ENCODE results near the gene RADIL. TPM values are rescaled to one million over a fixed set of nuclear protein-coding genes. Genes with fewer than 3 reads are reported as not detected.
"Not testable (repeated sequence)": the region's sequence is repeated elsewhere in the genome, so short reads cannot be mapped to it uniquely, and the experiment has no call there.

Gene RADIL
- total RNA-seq, 2 experiments from 2014 or later, result 0.50 to 0.82 TPM

GRCh38 chr7:4800926-4801838 is 82.3 kb downstream of the RADIL start:
- ATAC-seq, result no peak
- no peaks in the 10 kb centered on the region for H3K27me3 Mint-ChIP-seq (ENCODE audit: low read depth)
- CTCF ChIA-PET, result no interaction called here

DNA sequence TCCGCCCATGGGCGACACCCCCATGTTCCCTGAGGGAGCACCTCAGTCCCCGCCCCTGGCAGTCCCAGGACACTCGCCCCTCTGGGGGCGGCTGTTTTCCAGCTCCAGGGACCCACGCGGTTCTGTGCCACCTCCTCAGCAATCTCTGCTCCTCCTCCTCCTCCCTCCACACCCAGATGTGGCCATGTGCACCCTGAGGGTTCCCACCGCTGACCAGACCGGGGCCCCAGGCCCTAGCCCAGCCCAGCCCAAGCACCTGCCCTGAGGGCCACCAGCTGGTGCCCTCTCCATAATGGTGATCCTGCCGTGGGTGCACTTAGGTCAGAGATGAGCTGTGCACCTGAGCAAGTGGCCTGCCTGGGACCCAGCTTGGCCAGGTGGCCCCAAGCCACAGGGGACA is 83.0 kb downstream of the RADIL start:
- CTCF ChIA-PET, result no interaction called here
- Mint-ChIP-seq H3K27me3 (ENCODE audit: low read depth) (no peaks in the 10 kb centered on the region), H3K36me3 (ENCODE audit: low read depth) (peaks cover 3% of the 10 kb centered on the region), H3K27ac (no peak overlapping the region), H3K4me3 (no peak overlapping the region), H3K9me3 (ENCODE audit: insufficient read depth) (no peaks in the 10 kb centered on the region), H3K4me1 (ENCODE audit: low read depth) (no peaks in the 10 kb centered on the region)
- ATAC-seq (no peak), DNase-seq (no peak)
- POLR2A ChIA-PET, result no interaction called here

More at GRCh38 chr7:4800926-4801838, 82.3 kb downstream of the RADIL start:
- POLR2A ChIA-PET, result no interaction called here
- DNase-seq, result no peak
- Mint-ChIP-seq H3K4me3 (no peak overlapping the region), H3K36me3 (ENCODE audit: low read depth) (peaks cover 1% of the 10 kb centered on the region), H3K4me1 (ENCODE audit: low read depth) (no peaks in the 10 kb centered on the region), H3K27ac (peak overlapping the region; percentile 49), H3K9me3 (ENCODE audit: insufficient read depth) (no peaks in the 10 kb centered on the region)

DNA sequence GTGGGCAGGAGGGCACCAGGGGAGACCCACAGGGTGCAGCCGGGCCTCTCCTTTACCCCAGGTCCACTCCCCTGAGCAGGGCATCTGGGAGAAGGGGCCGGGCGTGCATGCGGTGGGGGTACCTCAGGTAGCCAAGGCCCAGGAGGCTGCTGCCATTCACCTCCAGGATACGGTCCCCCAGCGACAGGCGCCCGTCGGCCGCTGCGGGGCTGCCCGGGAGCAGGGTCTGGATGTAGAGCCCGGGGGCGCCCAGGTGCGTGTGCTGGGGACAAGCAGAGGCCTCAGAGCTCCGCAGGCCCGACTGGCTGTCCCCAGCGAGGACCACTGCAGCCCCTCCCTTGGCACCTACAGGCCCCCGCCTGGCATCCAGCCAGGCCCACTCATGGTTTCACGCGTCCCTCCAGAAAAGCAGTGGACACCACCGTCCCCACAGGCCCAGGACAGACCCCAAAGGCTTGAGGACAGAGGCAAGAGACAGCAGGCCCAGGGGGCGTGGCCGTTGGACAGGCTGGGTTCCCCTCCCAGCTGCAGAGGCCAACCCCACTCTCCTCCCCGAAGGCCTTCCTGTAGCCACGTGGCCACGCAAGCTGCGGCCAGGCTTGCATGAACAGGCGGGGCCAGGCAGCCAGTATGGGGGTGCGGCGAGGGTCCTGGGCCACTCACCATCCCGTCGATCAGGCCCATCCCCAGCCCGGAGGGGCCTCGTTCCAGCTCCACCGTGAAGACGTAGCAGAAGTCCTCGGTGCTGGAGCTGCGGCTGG is 83.8 kb downstream of the RADIL start:
- Mint-ChIP-seq H3K9me3 (ENCODE audit: insufficient read depth) (no peaks in the 10 kb centered on the region), H3K36me3 (ENCODE audit: low read depth) (peaks cover 3% of the 10 kb centered on the region), H3K27ac (no peak overlapping the region), H3K4me3 (no peak overlapping the region), H3K27me3 (ENCODE audit: low read depth) (no peaks in the 10 kb centered on the region), H3K4me1 (ENCODE audit: low read depth) (no peaks in the 10 kb centered on the region)
- CTCF ChIA-PET, result interaction anchor here (1.3 kb wide), 1 partner anchor 285 kb away, joined by 3 read pairs; no protein-coding TSS in a partner anchor
- POLR2A ChIA-PET, result no interaction called here
- DNase-seq, result no peak
- no peak for ATAC-seq

DNA sequence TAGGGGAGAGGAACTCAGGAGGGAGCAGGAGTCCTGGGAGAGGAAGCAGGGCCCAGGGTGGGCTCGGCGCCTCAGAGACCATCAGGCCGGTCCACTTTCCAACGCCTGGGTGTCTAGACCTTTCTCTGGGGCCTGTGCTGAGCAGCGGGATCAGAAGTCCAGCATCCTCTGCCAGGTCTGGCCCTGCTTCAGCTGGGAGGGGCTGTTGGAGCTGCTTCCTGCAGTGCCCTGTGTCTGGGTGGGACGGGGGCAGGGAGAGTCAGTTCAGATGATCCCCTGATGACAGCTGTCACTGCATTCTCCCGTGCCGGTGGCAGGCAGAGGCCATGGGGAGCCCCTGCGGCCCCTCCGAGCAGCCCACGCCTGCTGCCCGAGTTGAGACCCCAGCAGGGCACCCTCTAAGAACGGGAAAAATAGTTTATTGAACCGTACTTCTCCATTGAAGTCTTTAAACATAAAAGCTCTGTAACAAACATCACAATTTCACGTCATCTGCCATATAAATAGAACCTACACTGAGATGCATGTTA is 84.7 kb downstream of the RADIL start:
- H3K9me3 Mint-ChIP-seq (ENCODE audit: insufficient read depth), result no peaks in the 10 kb centered on the region
- no peak overlapping the region for H3K4me3 Mint-ChIP-seq
- no peak overlapping the region for H3K27ac Mint-ChIP-seq
- DNase-seq (no peak), ATAC-seq (no peak)
- H3K4me1 Mint-ChIP-seq (ENCODE audit: low read depth), result no peaks in the 10 kb centered on the region
- ChIA-PET POLR2A (interaction anchor here (1.0 to 1.2 kb wide), 2 partner anchors 11 to 23 kb away, joined by 3 to 4 read pairs; partner anchors contain the start of gene AP5Z1), CTCF (interaction anchor here (0.7 to 4.2 kb wide), 10 partner anchors 8 to 321 kb away, joined by 3 to 21 read pairs (median 4); partner anchors contain the start of genes AP5Z1 and RADIL)
- peaks cover 11% of the 10 kb centered on the region for H3K36me3 Mint-ChIP-seq (ENCODE audit: low read depth)
- no peaks in the 10 kb centered on the region for H3K27me3 Mint-ChIP-seq (ENCODE audit: low read depth)

DNA sequence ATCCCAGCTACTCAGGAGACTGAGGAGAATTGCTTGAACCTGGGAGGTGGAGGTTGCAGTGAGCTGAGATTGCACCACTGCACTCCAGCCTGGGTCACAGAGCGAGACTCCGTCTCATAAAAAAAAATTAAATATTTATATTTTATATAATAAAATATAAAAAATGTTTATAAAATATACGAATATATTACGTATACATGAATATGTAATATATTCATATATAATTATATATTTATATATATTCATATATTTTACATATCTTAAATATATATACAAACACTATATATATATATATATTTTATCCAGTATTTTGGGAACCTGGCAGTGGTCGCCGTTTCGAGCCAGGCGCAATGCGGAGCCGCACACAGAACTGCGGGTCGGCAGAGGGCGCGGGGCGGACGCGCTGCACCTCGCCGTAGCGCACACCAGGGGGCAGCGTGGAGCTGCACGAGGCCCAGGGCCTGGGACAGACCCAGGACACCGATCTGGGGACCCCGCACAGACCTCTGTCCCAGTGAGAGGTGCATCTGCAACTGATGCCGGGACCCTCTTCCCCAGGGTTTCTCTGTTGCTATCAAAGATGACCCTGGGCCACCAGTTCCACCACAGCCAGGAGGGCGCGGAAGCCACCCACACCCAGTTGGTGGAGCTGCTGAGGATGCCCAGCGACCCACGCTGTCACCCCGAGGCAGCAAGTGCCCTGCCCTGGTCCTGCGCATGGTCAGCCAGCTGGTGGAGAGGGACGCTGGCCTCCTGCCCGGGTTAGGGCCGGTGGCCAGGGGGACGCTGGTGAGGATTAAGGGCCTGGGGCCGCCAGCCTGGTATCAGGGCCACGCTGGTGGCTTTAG is 85.4 kb downstream of the RADIL start:
- POLR2A ChIA-PET, result interaction anchor here (1.0 to 1.2 kb wide), 2 partner anchors 11 to 23 kb away, joined by 3 to 4 read pairs; partner anchors contain the start of gene AP5Z1
- Mint-ChIP-seq H3K4me3 (no peak overlapping the region), H3K27me3 (ENCODE audit: low read depth) (no peaks in the 10 kb centered on the region), H3K9me3 (ENCODE audit: insufficient read depth) (no peaks in the 10 kb centered on the region), H3K27ac (no peak overlapping the region), H3K36me3 (ENCODE audit: low read depth) (peaks cover 11% of the 10 kb centered on the region), H3K4me1 (ENCODE audit: low read depth) (no peaks in the 10 kb centered on the region)
- ATAC-seq (peak; percentile 84), DNase-seq (peak; percentile 68)
- CTCF ChIA-PET, result interaction anchor here (0.7 to 4.2 kb wide), 11 partner anchors 9 to 321 kb away, joined by 3 to 21 read pairs (median 4); partner anchors contain the start of genes AP5Z1 and RADIL

- DNase-seq (no peak), ATAC-seq (no peak)
- Mint-ChIP-seq H3K36me3 (ENCODE audit: low read depth) (peaks cover 14% of the 10 kb centered on the region), H3K4me1 (ENCODE audit: low read depth) (no peaks in the 10 kb centered on the region), H3K9me3 (ENCODE audit: insufficient read depth) (no peaks in the 10 kb centered on the region), H3K4me3 (no peak overlapping the region), H3K27me3 (ENCODE audit: low read depth) (no peaks in the 10 kb centered on the region), H3K27ac (no peak overlapping the region)
- POLR2A ChIA-PET, result no interaction called here
- CTCF ChIA-PET, result interaction anchor here (1.0 to 4.2 kb wide), 2 partner anchors 13 to 87 kb away, joined by 3 to 21 read pairs; partner anchors contain the start of gene RADIL
Observed at GRCh38 chr7:4796453-4796852, 87.1 kb downstream of the RADIL start.

GRCh38 chr7:4794591-4795350 is 88.7 kb downstream of the RADIL start:
- no peak for DNase-seq
- Mint-ChIP-seq H3K36me3 (ENCODE audit: low read depth) (peaks cover 19% of the 10 kb centered on the region), H3K4me3 (no peak overlapping the region), H3K9me3 (ENCODE audit: insufficient read depth) (no peaks in the 10 kb centered on the region), H3K27ac (no peak overlapping the region), H3K27me3 (ENCODE audit: low read depth) (no peaks in the 10 kb centered on the region), H3K4me1 (ENCODE audit: low read depth) (no peaks in the 10 kb centered on the region)
- ATAC-seq, result no peak
- ChIA-PET POLR2A (no interaction called here), CTCF (interaction anchor here (4.2 kb wide), 1 partner anchor 89 kb away, joined by 21 read pairs; the partner anchor contains the start of gene RADIL)

DNA sequence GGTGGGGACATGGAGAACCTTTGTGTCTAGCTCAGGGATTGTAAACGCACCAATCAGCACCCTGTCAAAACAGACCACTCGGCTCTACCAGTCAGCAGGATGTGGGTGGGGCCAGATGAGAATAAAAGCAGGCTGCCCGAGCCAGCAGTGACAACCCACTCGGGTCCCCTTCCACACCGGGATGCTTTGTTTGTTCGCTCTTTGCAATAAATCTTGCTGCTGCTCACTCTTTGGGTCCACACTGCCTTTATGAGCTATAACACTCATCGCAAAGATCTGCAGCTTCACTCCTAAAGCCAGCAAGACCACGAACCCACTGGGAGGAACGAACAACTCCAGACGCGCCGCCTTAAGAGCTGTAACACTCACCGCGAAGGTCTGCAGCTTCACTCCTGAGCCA is 89.3 kb downstream of the RADIL start:
- CTCF ChIA-PET, result interaction anchor here (0.6 kb wide), 1 partner anchor 241 kb away, joined by 3 read pairs; no protein-coding TSS in a partner anchor
- POLR2A ChIA-PET; H3K9me3 Mint-ChIP-seq (ENCODE audit: insufficient read depth); DNase-seq; ATAC-seq; H3K27ac Mint-ChIP-seq; H3K27me3 Mint-ChIP-seq (ENCODE audit: low read depth); H3K4me3 Mint-ChIP-seq; H3K4me1 Mint-ChIP-seq (ENCODE audit: low read depth): not testable (repeated sequence)
- peaks cover 19% of the 10 kb centered on the region for H3K36me3 Mint-ChIP-seq (ENCODE audit: low read depth)

GRCh38 chr7:4793385-4793993 is 90.0 kb downstream of the RADIL start:
- peaks cover 19% of the 10 kb centered on the region for H3K36me3 Mint-ChIP-seq (ENCODE audit: low read depth)
- H3K4me3 Mint-ChIP-seq; POLR2A ChIA-PET; H3K27ac Mint-ChIP-seq; H3K27me3 Mint-ChIP-seq (ENCODE audit: low read depth); ATAC-seq; DNase-seq; H3K4me1 Mint-ChIP-seq (ENCODE audit: low read depth); H3K9me3 Mint-ChIP-seq (ENCODE audit: insufficient read depth): not testable (repeated sequence)
- CTCF ChIA-PET, result interaction anchor here (0.6 to 2.2 kb wide), 2 partner anchors 18 to 241 kb away, joined by 3 to 10 read pairs; partner anchors contain the start of gene AP5Z1

DNA sequence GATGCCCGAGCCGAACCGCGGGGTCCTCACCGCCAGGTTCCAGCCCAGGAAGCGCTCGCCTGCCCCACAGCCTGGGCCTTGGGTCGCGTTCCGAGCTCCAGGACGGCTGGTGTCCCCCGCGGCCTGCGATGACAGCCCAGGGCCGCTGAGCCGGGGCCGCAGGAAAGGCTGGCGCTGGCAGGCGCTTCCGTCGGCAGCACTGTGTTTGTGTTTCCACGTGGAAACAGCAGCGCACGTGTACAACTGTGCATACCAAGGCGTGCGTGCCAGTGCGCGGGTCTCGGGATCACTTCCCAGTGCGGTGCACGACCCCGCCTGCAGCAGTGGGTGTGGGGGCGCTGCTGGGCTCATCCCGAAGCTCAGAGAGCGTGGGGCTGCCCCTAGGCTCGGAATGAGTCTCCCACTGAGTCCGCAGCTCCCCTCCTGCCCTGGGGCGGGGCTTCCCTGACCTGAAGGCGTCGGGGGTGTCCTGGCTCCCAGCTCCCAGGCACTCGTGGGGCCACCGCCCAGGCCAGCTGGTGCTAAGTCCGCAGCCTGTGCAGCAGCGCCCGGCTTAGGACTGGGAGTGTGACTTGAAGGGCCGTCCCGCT is 90.9 kb downstream of the RADIL start:
- Mint-ChIP-seq H3K27ac (no peak overlapping the region), H3K9me3 (ENCODE audit: insufficient read depth) (no peaks in the 10 kb centered on the region), H3K27me3 (ENCODE audit: low read depth) (no peaks in the 10 kb centered on the region), H3K4me3 (no peak overlapping the region), H3K4me1 (ENCODE audit: low read depth) (no peaks in the 10 kb centered on the region), H3K36me3 (ENCODE audit: low read depth) (peaks cover 19% of the 10 kb centered on the region)
- ChIA-PET POLR2A (interaction anchor here (1.6 kb wide), 1 partner anchor 17 kb away, joined by 9 read pairs; the partner anchor contains the start of gene AP5Z1), CTCF (interaction anchor here (1.0 to 2.2 kb wide), 3 partner anchors 17 to 292 kb away, joined by 3 to 10 read pairs (median 3); partner anchors contain the start of gene AP5Z1)
- DNase-seq (no peak), ATAC-seq (peak; percentile 10)
